Measurements from ENCODE around the gene FCHSD2. TPM values are rescaled to one million over a fixed set of nuclear protein-coding genes. Genes with fewer than 3 reads are reported as not detected.

FCHSD2 gene
- total RNA-seq, 1 donor from 2014 or later, result 19.7 TPM

DNA sequence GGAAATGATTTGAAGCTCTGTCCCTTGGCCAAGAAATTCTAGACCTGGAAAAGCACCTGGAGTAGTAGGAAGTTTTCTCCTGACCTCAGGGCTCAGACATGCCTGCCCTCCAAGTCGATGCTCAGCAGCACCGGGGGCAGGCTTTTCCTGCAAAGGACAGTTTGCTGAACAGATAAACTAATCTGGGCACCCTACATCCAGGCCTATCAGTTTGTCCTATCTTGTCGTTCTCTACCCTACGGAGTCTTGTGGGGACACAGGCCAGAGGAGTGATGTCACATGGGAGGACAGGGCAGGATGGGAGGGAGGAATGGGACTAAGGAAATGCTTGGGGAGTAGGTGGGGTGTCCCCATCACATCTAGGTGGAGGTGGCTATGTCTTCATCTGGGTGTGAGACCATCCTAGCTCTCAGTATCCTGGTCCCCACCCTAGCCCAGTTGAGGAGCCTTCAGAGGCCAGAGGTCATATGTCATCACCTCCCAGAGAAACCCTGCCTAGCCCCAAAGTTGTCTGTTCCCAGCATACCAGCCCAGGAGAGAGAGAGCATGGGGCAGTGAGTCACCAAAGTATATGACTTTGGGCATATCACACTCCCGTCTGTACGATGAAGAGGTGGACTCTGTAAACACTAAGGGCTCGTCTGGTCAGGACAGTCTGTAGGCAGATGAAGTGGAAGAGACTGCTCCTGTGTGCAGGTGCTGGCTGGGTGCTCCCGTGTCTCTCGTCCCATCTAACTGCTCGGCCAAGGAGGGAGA lies 18.1 kb upstream of the FCHSD2 start:
- Mint-ChIP-seq H3K4me3 (ENCODE audit: unreplicated experiment) (no peak overlapping the region), H3K27me3 (ENCODE audit: unreplicated experiment) (peaks cover 12% of the 10 kb centered on the region), H3K9me3 (ENCODE audit: unreplicated experiment) (peaks cover 3% of the 10 kb centered on the region), H3K27ac (ENCODE audit: unreplicated experiment) (no peak overlapping the region), H3K4me1 (ENCODE audit: low read depth, unreplicated experiment) (peaks cover 8% of the 10 kb centered on the region), H3K36me3 (ENCODE audit: unreplicated experiment) (no peaks in the 10 kb centered on the region)
- no peak for DNase-seq
- TF ChIP-seq CTCF (IDR thresholded peaks at IDR 0.05; ENCODE audit: partially characterized antibody, unreplicated experiment), result no peak

- Mint-ChIP-seq H3K27ac (ENCODE audit: unreplicated experiment) (no peak overlapping the region), H3K36me3 (ENCODE audit: unreplicated experiment) (no peaks in the 10 kb centered on the region), H3K4me3 (ENCODE audit: unreplicated experiment) (no peak overlapping the region), H3K27me3 (ENCODE audit: unreplicated experiment) (peaks cover 12% of the 10 kb centered on the region), H3K9me3 (ENCODE audit: unreplicated experiment) (peaks cover 5% of the 10 kb centered on the region), H3K4me1 (ENCODE audit: low read depth, unreplicated experiment) (peaks cover 8% of the 10 kb centered on the region)
- TF ChIP-seq CTCF (IDR thresholded peaks at IDR 0.05; ENCODE audit: partially characterized antibody, unreplicated experiment), result no peak
- no peak for DNase-seq
Measured at GRCh38 chr11:73159297-73159696, 17.2 kb upstream of the FCHSD2 start.

- H3K4me1 Mint-ChIP-seq (ENCODE audit: low read depth, unreplicated experiment), result peaks cover 8% of the 10 kb centered on the region
- H3K36me3 Mint-ChIP-seq (ENCODE audit: unreplicated experiment), result no peaks in the 10 kb centered on the region
- H3K9me3 Mint-ChIP-seq (ENCODE audit: unreplicated experiment), result peaks cover 7% of the 10 kb centered on the region
- TF ChIP-seq CTCF (IDR thresholded peaks at IDR 0.05; ENCODE audit: partially characterized antibody, unreplicated experiment), result no peak
- no peak for DNase-seq
- no peak overlapping the region for H3K4me3 Mint-ChIP-seq (ENCODE audit: unreplicated experiment)
- peaks cover 12% of the 10 kb centered on the region for H3K27me3 Mint-ChIP-seq (ENCODE audit: unreplicated experiment)
- H3K27ac Mint-ChIP-seq (ENCODE audit: unreplicated experiment), result no peak overlapping the region
Measured at GRCh38 chr11:73158356-73159051, 16.4 kb upstream of the FCHSD2 start.

- H3K4me1 Mint-ChIP-seq (ENCODE audit: low read depth, unreplicated experiment), result peaks cover 8% of the 10 kb centered on the region
- H3K27ac Mint-ChIP-seq (ENCODE audit: unreplicated experiment), result no peak overlapping the region
- no peak for DNase-seq
- H3K36me3 Mint-ChIP-seq (ENCODE audit: unreplicated experiment), result no peaks in the 10 kb centered on the region
- peaks cover 12% of the 10 kb centered on the region for H3K27me3 Mint-ChIP-seq (ENCODE audit: unreplicated experiment)
- no peak overlapping the region for H3K4me3 Mint-ChIP-seq (ENCODE audit: unreplicated experiment)
- no peak for TF ChIP-seq CTCF (IDR thresholded peaks at IDR 0.05; ENCODE audit: partially characterized antibody, unreplicated experiment)
- H3K9me3 Mint-ChIP-seq (ENCODE audit: unreplicated experiment), result peaks cover 7% of the 10 kb centered on the region
Measured at GRCh38 chr11:73157101-73158010, 15.2 kb upstream of the FCHSD2 start.
